ENCODE data around the gene NUDCD3.

Gene NUDCD3

DNA sequence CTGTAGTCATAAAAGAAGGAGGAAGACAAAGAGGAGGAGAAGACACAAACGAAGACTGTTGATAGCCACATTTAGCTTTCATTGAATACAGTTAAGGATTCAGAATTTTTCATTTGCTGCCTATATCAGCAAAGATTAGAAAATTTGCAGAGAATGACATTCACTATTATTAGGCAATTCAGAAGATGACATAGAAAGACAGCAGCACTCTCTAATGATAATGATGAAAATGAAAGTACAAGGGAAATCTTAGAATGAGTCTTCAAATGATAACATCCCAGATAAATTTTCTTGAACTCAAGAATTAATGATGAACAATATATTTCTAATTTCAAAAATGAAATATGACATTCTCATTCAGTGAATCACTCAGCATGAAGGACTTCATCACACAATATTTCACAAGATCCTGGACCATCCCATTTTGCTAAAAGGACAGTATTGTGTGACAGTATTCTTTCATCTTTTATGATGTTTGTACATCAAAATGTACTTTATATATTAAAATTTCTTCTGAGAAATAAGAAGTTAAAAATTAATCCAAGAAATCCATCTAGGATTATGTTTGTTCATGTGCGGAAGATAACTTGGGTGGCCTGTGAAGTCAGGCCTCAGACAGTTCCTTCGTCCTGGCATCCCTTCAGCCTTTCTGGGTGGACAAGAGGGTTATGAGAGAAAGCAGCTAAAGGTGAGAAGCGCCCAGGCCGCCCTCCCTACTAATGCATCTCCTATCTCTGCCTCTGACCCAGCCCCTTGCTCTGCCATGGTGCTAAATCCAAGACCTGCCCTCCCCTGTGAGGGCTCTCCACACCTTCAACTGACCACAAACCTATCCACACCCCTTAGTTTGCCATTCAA lies 117.7 kb downstream of the NUDCD3 start:
- no peak for DNase-seq

DNA sequence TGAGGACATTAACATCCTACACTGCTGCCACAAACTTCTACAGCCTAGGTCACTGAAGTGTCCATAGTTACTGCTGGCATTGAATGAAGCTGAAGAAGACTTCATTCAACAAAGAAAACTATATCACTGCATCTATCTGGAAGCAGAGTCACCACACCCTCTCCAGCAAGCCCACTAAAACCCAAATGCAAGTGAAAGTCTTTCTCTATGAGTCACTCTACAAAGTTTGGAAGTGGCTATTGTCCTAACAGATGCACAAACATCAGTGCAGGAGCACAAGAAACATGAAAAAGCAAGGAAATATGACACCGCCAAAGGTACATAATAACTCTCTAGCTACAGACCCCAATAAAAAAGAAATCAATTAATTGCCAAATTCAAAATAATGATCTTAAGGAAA lies 121.6 kb downstream of the NUDCD3 start:
- DNase-seq, result no peak

DNA sequence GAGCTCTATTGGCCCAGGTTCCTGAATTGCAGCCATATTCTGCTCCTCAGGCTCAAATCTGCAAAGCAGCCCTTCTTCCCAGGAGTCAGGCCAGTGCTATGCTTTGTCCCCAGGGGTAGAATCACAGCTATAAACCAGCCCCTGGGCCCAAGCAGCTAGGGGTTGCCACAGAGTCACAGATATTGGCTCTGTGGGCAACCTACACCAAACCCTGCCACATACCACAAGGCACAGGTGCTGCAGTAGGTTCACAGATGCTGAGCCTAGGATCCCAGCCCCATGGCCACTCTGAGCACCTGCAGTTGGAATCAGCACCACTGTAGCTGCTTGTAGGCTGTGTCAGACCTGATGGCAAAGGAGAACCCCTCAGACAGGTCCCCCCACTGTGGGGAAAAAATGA lies 122.0 kb downstream of the NUDCD3 start:
- DNase-seq, result no peak

DNA sequence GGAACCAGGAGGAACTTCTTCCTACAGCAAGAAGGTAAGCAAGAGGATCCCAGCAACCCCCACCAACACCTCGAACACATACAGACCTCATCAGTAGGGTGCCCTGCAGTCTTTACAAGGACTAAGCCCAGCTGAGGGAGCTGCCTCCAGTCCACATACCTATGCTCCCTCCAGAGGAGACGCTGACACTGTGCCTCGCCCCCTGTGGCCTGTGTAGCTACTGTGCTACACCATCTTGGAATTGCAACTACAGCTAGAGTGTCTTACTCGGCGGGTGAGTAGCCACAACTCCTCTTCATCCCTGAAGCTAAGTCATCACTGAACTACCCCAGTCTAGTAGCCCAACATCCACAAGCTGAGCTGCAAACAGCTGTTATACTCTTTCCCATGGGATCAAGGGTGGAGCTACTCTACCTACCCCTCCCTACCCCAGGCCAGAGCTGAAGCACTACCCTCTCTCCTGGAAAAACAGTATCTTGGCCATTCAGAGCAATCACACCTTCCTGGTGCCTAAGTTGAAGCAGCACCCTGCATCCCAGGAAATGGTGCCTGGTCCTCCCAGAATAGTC lies 122.9 kb downstream of the NUDCD3 start:
- no peak for DNase-seq

DNA sequence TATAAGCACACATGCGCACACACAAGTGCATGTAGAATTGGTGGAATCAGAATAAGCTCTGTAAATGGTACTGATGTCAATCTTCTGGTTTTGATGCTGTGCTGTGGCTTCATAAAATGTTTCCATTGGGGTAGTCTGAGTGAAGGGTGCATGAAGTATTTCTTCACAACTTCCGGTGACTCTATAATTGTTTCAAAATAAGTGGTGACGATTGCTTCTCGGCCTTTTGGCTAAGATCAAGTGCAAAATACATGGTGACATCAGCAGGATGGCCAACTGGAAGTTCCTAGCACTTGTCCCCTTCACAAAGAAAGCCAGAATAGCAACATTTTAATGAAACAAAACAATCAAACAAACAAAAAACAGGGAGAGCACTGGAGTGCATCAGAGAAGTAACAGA lies 123.5 kb downstream of the NUDCD3 start:
- DNase-seq, result no peak

DNA sequence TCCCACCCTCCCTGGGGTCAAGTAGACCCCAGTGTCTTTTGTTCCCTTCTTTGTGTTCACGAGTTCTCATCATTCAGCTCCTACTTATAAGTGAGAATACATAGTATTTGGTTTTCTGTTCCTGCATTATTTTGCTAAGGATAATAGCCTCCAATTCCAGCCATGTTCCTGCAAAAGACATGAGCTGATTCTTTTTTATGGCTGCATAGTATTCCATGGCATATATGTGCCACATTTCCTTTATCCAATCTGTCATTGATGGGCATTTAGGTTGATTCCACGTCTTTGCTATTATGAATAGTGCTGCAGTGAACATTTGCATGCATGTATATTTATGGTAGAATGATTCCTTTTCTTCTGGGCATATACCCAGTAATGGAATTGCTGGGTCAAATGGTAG lies 136.8 kb downstream of the NUDCD3 start:
- DNase-seq, result no peak

DNA sequence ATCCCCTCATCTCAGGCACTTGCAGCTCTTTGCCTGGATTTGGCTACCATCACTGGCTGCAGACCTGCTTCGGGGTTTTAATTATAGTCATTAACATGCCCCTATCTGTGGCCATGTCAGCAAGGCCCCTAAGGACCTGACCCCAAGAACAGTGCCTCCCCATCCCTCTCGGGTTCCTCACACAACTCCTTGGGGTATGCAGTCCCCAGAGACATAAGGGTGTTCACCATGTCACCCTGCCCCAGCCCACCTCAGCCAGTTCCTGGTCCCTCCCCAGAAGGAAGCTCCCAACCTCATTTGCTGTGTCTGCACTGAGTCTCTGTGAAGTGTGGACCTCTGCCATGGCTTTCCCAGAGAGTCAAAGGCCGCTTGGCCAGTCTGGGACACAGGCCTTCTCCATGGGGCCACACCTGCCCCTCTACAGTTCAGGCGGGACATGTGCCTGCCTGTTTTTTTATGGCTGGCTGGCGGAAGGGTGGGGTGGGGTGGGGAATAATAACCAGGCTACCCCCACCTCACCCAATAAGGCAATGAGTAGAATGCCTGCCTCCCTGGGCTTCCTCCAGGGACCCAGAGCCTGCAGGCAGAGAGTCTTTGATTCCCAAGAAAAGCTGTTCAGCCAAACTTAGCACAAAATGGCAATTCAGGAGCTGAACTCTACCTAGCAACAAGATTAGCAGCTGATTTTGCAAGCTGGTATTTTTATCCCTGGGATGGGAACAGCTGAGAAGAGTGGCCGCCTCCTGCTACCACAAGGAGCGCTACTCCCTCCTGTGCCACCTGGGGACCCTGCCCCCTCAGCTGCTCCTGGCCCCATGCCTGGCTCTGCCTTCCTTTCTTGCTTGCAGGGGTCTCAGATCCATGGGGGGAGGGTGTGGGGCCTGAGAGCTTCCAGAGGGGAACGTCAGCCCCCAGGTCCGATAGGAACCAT lies 141.3 kb downstream of the NUDCD3 start:
- peak in 2 of 58 donors; percentile 12 to 36 for DNase-seq

DNA sequence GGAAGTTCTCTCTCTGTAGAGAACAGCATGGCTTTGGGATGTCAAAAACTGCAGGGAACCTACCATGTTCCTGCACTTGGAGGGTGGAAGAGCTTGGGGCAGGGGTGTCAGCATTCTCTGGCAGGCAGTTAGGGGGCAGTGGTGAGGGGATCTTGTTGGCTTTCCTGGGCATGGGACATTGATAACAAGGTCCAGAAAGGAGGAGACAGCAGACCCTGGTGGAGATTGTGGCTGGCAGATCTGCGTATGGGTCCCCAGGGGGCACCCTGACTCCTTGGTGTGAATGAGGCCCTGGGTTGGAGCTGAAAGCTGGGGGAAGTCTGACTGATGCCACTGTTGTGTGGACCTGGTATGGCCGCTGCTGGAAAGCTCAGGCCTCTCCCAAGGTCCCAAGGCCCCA lies 142.2 kb downstream of the NUDCD3 start:
- DNase-seq, result no peak

DNA sequence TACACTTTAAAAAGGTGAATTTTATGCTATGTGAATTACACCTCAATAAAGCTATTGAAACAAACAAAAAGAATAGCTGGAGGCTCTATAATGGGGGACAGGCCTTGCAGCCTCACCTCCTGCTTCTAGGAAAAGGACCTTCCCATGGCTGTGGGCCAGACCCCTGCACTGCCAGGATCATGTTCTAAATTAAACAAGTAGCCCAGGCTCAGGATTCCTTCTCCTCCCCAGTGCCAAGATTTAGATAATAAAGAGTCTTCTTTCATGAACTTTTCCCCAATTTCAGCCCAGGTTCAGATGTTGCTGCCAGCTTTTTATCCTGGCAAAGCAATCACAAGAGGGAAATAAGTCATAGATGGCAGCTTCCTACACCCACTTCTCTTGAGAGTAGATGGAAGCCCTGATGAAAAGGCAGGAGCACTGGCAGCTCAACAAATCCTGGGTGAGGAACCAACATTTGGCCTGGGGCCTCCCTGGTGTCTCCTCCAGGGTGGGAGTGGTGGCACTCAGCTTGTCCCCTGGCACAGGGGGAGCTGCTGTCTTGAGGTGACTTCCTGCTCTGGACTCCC lies 142.8 kb downstream of the NUDCD3 start:
- DNase-seq, result no peak

DNA sequence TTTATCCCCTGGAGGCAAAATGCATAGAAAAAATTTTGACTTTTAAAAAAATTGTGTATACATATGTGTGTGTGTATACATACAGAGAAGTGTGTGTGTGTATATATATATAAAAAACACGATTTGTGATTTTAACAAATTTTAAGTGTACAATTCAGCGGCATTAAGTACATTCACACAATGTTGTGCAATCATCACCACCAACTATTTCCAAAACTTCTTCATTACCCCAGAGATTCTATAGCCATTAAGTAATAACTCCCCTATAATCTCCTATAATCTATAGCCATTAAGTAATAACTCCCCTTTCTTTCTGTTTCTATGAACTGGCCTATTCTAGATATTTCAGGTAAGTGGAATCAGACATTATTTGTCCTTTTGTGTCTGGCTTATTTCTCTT lies 144.4 kb downstream of the NUDCD3 start:
- no peak for DNase-seq

DNA sequence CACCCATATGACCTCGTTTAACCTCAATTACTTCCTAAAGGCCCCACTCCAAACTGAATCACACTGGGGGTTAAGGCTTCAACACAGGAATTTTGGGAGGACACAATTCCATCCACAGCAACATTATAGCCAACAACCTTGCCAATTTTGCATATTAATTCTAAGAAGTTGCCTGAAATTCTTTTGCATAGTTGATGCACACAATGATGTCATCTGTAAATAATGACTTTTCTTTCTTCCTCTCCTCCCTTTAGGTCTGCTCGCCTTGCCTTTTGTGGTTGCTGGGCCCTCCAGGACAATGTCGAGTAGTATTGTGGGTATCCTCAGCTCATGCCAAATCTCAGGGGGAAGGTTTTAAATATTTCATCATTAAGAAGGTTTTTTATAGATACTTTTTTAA lies 149.1 kb downstream of the NUDCD3 start:
- DNase-seq, result no peak

DNA sequence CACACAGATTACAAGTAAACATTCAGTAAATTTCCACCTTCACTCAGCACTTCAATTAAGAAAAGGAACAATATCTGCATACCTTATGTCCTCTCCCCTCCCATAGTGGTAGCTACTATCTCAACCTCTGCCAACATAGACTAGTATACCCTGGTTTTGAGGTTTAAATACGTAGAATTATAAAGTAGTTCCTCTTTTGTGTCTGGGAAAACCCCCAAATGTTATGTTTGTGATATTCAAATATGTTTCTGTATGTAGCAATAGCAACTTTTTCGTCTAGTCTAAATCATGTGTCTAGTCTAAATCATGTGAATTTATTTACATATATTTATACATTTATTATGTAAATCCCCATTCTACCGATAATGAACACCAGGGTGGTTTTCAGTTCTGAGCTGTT lies 151.9 kb downstream of the NUDCD3 start:
- no peak for DNase-seq

DNA sequence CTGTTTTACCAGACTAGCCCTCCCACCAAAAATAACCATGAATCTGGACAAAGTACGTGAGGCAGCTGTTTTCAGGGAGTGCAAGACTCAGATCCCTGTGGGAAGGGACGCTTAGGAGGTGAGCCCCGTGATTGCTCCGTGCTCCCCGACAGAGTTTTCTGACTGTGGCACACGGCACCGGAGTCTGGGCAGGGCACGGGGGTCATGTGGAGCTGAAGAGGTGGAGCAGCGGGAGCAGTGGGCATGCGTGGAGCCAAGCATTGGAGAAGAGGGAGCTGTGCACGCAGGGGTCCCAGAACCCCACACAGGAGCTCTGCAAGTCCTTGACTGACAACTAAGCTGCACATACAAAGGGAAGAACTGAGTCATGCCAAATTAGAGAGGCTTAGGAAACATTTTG lies 154.0 kb downstream of the NUDCD3 start:
- no peak for DNase-seq

DNA sequence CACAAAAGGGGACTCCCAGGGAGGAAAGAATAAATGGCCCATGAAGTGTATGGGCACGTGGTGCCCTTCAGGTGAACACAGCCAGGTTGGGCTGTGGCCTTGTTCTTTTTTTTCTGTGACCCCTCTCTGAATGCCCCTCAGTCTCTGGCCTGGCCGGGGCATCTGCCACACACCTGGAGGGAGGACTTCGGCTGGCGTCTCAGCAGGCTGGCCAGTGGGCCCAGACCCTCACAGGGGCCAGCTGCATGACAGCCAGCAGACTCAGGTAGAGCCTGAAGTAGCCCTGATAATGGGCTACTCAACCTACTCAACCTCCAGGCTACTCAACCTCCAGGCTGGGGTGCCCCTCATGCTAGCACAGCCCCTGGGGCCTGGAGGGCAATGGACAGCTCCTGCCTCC lies 155.3 kb downstream of the NUDCD3 start:
- no peak for DNase-seq

DNA sequence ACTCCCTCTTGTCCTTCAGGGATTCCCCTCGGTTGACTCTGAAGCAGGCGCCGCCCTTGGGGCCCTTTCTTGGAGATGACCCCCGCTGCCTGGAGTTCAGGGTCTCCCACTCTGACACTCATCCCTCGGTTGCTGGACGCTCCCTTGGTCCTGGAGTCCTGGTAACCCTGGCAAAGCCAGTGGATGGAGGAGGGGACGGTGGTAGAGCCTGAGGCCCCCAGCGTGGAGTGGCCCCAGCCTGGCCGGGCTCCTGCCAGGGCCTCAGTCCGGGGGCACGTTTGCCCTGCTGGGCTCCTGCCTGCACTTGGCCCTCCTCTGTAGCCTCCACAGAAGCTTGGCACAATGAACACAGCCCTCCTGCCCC lies 155.7 kb downstream of the NUDCD3 start:
- no peak for DNase-seq

DNA sequence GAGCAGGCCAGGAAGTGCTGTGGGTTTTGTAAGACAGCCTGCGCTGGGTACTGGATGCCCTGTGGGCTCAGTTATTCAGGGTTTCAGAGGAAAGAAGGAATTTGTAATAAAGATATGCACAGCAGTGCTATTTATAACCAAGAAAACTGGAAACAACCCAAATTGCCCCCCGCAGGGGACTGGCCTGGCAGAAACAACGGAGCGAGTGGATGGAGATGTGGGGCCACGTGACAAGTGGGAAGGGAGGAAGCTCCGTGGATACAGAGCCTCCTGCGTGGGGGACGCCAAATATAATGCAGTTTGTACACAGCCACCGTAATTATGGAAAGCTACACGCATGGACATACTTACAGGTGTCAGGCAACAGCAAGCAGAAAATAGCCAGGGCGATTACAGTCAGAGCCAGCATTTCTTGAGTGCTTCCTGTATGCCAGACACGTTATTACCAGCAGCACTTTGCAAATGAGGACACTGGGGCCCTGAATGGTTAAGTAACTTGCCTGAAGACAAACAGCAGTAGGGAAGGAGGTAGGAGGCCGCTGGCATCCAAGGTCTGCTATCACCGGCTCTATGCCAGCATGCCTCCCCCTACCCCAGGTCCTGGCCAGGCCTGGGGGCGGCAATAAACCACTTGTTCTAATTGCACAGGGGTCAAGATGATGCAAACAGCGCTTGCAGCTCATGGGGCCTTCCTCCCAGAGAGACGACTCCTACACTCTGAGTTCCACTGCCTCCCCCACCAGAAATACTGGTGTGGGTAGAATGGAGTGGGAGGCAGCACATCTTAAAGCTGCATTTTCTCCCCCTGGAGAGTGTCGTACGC lies 156.3 kb downstream of the NUDCD3 start:
- peak in 35 of 58 donors; percentile 27 to 85 (median 62) for DNase-seq

DNA sequence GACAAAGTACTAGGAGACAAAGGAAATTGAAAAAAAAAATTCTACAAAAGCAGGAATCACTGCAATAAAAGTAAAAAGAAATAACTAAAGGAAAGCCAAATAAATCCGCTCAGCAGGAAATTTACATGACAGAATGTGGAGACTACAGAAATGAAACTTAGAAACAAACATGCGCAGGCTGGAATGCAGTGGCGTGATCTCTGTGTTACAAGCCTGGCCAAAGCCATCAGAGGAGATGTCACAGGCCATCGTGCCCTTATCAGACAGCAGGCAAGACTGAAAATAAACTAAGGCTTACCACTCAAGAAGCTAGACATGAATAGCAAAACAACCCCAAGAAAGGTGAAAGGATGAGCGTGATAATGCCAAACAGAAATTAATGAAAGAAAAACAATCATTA lies 158.8 kb downstream of the NUDCD3 start:
- no peak for DNase-seq

DNA sequence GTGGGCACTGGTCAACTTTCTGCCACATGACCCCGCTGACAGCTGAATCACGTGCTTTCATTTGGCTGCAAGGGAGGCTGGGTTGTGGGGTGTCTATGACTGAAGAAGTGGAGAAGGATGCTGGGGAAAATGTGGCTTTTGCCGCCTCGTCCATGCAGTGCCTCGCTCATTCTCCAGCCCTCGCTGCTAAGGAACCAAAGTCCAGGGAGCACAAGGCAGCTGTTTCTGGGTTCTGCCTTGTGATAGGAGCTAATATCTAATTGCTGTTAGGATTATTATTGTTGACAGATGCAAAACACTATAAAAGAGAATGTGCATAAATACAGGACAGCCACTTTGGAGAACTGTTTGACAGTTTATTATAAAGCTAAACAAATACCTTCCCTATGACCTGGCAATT lies 160.1 kb downstream of the NUDCD3 start:
- no peak for DNase-seq

DNA sequence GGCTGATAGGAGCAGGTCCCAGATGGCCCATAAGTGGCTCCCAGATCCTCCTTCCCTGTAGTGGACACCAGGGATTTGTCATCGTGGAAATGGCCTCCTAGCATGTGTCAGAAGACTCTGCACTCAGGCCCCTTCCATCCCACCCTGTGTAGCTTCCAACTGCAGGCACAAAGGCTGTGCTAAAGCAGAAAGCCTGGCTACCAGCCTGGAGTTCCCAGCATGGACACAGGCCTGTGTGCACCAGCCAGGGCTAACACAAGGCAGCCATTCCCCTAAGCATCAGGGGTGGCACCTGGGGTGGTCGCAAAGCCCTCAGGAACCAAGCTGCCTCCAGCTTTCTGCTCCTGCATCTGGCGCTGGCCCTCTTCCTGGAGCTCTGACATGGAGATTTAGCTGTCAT lies 160.6 kb downstream of the NUDCD3 start:
- DNase-seq, result no peak
